Measurements from ENCODE around the gene NHLH1. TPM values are rescaled to one million over a fixed set of nuclear protein-coding genes. Genes with fewer than 3 reads are reported as not detected.

Gene NHLH1
- total RNA-seq, 1 experiment from 2014 or later = 0.48 TPM

DNA sequence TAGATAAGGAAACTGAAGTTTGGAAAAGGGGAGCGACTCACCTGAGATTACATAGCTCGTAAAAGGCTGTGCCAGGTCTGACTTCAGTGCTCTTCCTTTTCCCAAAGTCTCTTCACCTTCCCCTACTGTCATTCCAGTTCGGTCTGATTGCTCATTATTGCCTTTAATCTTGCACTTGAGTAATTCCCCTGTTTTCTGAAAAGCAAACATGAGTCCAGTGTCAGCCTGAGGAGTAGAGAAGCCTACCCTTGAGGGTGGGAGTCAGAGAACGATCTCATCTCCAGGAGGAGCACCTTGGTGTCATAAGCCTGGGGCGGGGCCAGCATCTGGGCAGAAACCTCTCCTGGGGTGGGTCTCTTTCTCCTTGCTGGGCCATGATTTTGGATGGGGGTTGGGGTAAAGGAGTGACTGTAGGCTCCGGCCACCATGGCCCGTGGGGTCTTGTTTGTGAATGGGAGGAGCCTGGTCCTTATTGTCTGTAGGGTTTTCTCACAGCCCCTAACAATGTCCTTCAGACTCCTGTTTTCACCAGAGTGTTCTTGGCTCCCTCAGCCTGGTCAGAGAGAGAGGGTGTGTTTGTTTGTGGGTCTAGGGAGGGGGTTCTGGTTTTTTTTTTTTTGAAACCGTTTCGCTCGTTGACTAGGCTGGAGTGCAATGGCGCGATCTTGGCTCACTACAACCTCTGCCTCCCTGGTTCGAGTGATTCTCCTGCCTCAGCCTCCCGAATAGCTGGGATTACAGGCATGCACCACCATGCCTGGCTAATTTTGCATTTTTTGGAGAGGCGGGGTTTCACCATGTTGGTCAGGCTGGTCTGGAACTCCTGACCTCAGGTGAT lies 39.5 kb downstream of the NHLH1 start:
- no peak overlapping the region for H3K4me2 ChIP-seq (ENCODE audit: low read depth, low read length, poor library complexity, severe bottlenecking)
- no peaks in the 10 kb centered on the region for H3K36me3 ChIP-seq (ENCODE audit: insufficient read depth, low read length)
- no peaks in the 10 kb centered on the region for H3K27me3 ChIP-seq (ENCODE audit: low read length)
- no peaks in the 10 kb centered on the region for H4K20me1 ChIP-seq (ENCODE audit: insufficient read depth, low read depth, low read length)
- H3K4me3 ChIP-seq (ENCODE audit: low read length) = no peak overlapping the region
- no peak overlapping the region for H2AFZ ChIP-seq (ENCODE audit: low read length)
- H3K9me2 ChIP-seq (replicated peaks; ENCODE audit: insufficient read depth, low read length) = no peaks in the 10 kb centered on the region
- no peaks in the 10 kb centered on the region for H3K79me2 ChIP-seq (ENCODE audit: low read length)
- H3K4me1 ChIP-seq (ENCODE audit: low read length) = no peaks in the 10 kb centered on the region
- H3K9me3 ChIP-seq (ENCODE audit: low read length) = no peaks in the 10 kb centered on the region
- no peak for DNase-seq
- H3K27ac ChIP-seq (ENCODE audit: low read length) = no peak overlapping the region
- H3K9ac ChIP-seq (ENCODE audit: low read length) = no peak overlapping the region

GRCh38 chr1:160407839-160408801 lies 41.2 kb downstream of the NHLH1 start:
- Histone ChIP-seq H3K27me3 (ENCODE audit: low read length) (no peaks in the 10 kb centered on the region), H3K36me3 (ENCODE audit: insufficient read depth, low read length) (no peaks in the 10 kb centered on the region), H3K9me2 (replicated peaks; ENCODE audit: insufficient read depth, low read length) (no peaks in the 10 kb centered on the region), H3K9ac (ENCODE audit: low read length) (no peak overlapping the region), H4K20me1 (ENCODE audit: insufficient read depth, low read depth, low read length) (no peaks in the 10 kb centered on the region), H3K4me2 (ENCODE audit: low read depth, low read length, poor library complexity, severe bottlenecking) (no peak overlapping the region), H3K9me3 (ENCODE audit: low read length) (no peaks in the 10 kb centered on the region), H3K27ac (ENCODE audit: low read length) (no peak overlapping the region), H3K4me1 (ENCODE audit: low read length) (no peaks in the 10 kb centered on the region), H3K79me2 (ENCODE audit: low read length) (no peaks in the 10 kb centered on the region), H3K4me3 (ENCODE audit: low read length) (no peak overlapping the region), H2AFZ (ENCODE audit: low read length) (no peak overlapping the region)
- peak; percentile 11 for DNase-seq

GRCh38 chr1:160408864-160409263 lies 42.0 kb downstream of the NHLH1 start:
- H3K27ac ChIP-seq (ENCODE audit: low read length) = no peak overlapping the region
- no peaks in the 10 kb centered on the region for H4K20me1 ChIP-seq (ENCODE audit: insufficient read depth, low read depth, low read length)
- H3K79me2 ChIP-seq (ENCODE audit: low read length) = no peaks in the 10 kb centered on the region
- no peak overlapping the region for H2AFZ ChIP-seq (ENCODE audit: low read length)
- H3K9me3 ChIP-seq (ENCODE audit: low read length) = no peaks in the 10 kb centered on the region
- H3K9ac ChIP-seq (ENCODE audit: low read length) = no peak overlapping the region
- H3K9me2 ChIP-seq (replicated peaks; ENCODE audit: insufficient read depth, low read length) = no peaks in the 10 kb centered on the region
- no peaks in the 10 kb centered on the region for H3K27me3 ChIP-seq (ENCODE audit: low read length)
- H3K4me2 ChIP-seq (ENCODE audit: low read depth, low read length, poor library complexity, severe bottlenecking) = no peak overlapping the region
- DNase-seq = no peak
- H3K4me1 ChIP-seq (ENCODE audit: low read length) = no peaks in the 10 kb centered on the region
- H3K36me3 ChIP-seq (ENCODE audit: insufficient read depth, low read length) = no peaks in the 10 kb centered on the region
- no peak overlapping the region for H3K4me3 ChIP-seq (ENCODE audit: low read length)

GRCh38 chr1:160409486-160409885 lies 42.6 kb downstream of the NHLH1 start:
- Histone ChIP-seq H3K4me1 (ENCODE audit: low read length) (no peaks in the 10 kb centered on the region), H3K9me2 (replicated peaks; ENCODE audit: insufficient read depth, low read length) (no peaks in the 10 kb centered on the region), H3K27ac (ENCODE audit: low read length) (no peak overlapping the region), H3K9me3 (ENCODE audit: low read length) (no peaks in the 10 kb centered on the region), H3K4me2 (ENCODE audit: low read depth, low read length, poor library complexity, severe bottlenecking) (no peak overlapping the region), H3K36me3 (ENCODE audit: insufficient read depth, low read length) (no peaks in the 10 kb centered on the region), H3K79me2 (ENCODE audit: low read length) (no peaks in the 10 kb centered on the region), H3K4me3 (ENCODE audit: low read length) (no peak overlapping the region), H3K27me3 (ENCODE audit: low read length) (no peaks in the 10 kb centered on the region), H3K9ac (ENCODE audit: low read length) (no peak overlapping the region), H2AFZ (ENCODE audit: low read length) (no peak overlapping the region), H4K20me1 (ENCODE audit: insufficient read depth, low read depth, low read length) (no peaks in the 10 kb centered on the region)
- no peak for DNase-seq

- Histone ChIP-seq H3K4me3 (ENCODE audit: low read length) (no peak overlapping the region), H4K20me1 (ENCODE audit: insufficient read depth, low read depth, low read length) (no peaks in the 10 kb centered on the region), H3K27me3 (ENCODE audit: low read length) (no peaks in the 10 kb centered on the region), H3K27ac (ENCODE audit: low read length) (no peak overlapping the region), H3K79me2 (ENCODE audit: low read length) (no peaks in the 10 kb centered on the region), H3K4me2 (ENCODE audit: low read depth, low read length, poor library complexity, severe bottlenecking) (no peak overlapping the region), H3K9me3 (ENCODE audit: low read length) (no peaks in the 10 kb centered on the region), H3K36me3 (ENCODE audit: insufficient read depth, low read length) (no peaks in the 10 kb centered on the region), H3K9ac (ENCODE audit: low read length) (no peak overlapping the region), H3K4me1 (ENCODE audit: low read length) (no peaks in the 10 kb centered on the region), H2AFZ (ENCODE audit: low read length) (no peak overlapping the region), H3K9me2 (replicated peaks; ENCODE audit: insufficient read depth, low read length) (no peaks in the 10 kb centered on the region)
- no peak for DNase-seq
Measured at GRCh38 chr1:160410406-160411005, 43.6 kb downstream of the NHLH1 start.

- H3K4me1 ChIP-seq (ENCODE audit: low read length) = no peaks in the 10 kb centered on the region
- no peaks in the 10 kb centered on the region for H3K9me2 ChIP-seq (replicated peaks; ENCODE audit: insufficient read depth, low read length)
- H3K4me2 ChIP-seq (ENCODE audit: low read depth, low read length, poor library complexity, severe bottlenecking) = no peak overlapping the region
- H3K36me3 ChIP-seq (ENCODE audit: insufficient read depth, low read length) = no peaks in the 10 kb centered on the region
- no peaks in the 10 kb centered on the region for H3K27me3 ChIP-seq (ENCODE audit: low read length)
- no peak overlapping the region for H2AFZ ChIP-seq (ENCODE audit: low read length)
- no peak for DNase-seq
- no peaks in the 10 kb centered on the region for H4K20me1 ChIP-seq (ENCODE audit: insufficient read depth, low read depth, low read length)
- H3K4me3 ChIP-seq (ENCODE audit: low read length) = no peak overlapping the region
- H3K27ac ChIP-seq (ENCODE audit: low read length) = no peak overlapping the region
- H3K9me3 ChIP-seq (ENCODE audit: low read length) = no peaks in the 10 kb centered on the region
- no peaks in the 10 kb centered on the region for H3K79me2 ChIP-seq (ENCODE audit: low read length)
- H3K9ac ChIP-seq (ENCODE audit: low read length) = no peak overlapping the region
Measured at GRCh38 chr1:160411271-160412027, 44.6 kb downstream of the NHLH1 start.

- Histone ChIP-seq H2AFZ (ENCODE audit: low read length) (no peak overlapping the region), H3K4me2 (ENCODE audit: low read depth, low read length, poor library complexity, severe bottlenecking) (no peak overlapping the region), H3K4me1 (ENCODE audit: low read length) (no peaks in the 10 kb centered on the region), H4K20me1 (ENCODE audit: insufficient read depth, low read depth, low read length) (no peaks in the 10 kb centered on the region), H3K27ac (ENCODE audit: low read length) (no peak overlapping the region), H3K36me3 (ENCODE audit: insufficient read depth, low read length) (no peaks in the 10 kb centered on the region), H3K4me3 (ENCODE audit: low read length) (no peak overlapping the region), H3K27me3 (ENCODE audit: low read length) (no peaks in the 10 kb centered on the region), H3K9ac (ENCODE audit: low read length) (no peak overlapping the region), H3K9me2 (replicated peaks; ENCODE audit: insufficient read depth, low read length) (no peaks in the 10 kb centered on the region), H3K79me2 (ENCODE audit: low read length) (no peaks in the 10 kb centered on the region), H3K9me3 (ENCODE audit: low read length) (no peaks in the 10 kb centered on the region)
- DNase-seq = no peak
Measured at GRCh38 chr1:160412028-160412362, 45.1 kb downstream of the NHLH1 start.
